Measurements from ENCODE around the gene UBA1.

Gene UBA1

GRCh38 chrX:47204970-47205369 lies 11.3 kb downstream of the UBA1 start:
- Mint-ChIP-seq H3K27me3 (ENCODE audit: low read depth) (no peaks in the 10 kb centered on the region), H3K9me3 (no peaks in the 10 kb centered on the region), H3K36me3 (ENCODE audit: low read depth) (peaks cover 50% of the 10 kb centered on the region), H3K4me3 (no peak overlapping the region), H3K27ac (no peak overlapping the region), H3K4me1 (ENCODE audit: low read depth) (no peaks in the 10 kb centered on the region)
- no peak for DNase-seq (ENCODE audit: low spot score)

- peaks cover 39% of the 10 kb centered on the region for H3K36me3 Mint-ChIP-seq (ENCODE audit: low read depth)
- no peaks in the 10 kb centered on the region for H3K4me1 Mint-ChIP-seq (ENCODE audit: low read depth)
- no peaks in the 10 kb centered on the region for H3K9me3 Mint-ChIP-seq
- no peaks in the 10 kb centered on the region for H3K27me3 Mint-ChIP-seq (ENCODE audit: low read depth)
- H3K27ac Mint-ChIP-seq: no peak overlapping the region
- no peak overlapping the region for H3K4me3 Mint-ChIP-seq
- no peak for DNase-seq (ENCODE audit: low spot score)
Measured at GRCh38 chrX:47206316-47206715, 12.7 kb downstream of the UBA1 start.

- no peak overlapping the region for H3K4me3 Mint-ChIP-seq
- H3K27ac Mint-ChIP-seq: no peak overlapping the region
- DNase-seq (ENCODE audit: low spot score): no peak
- no peaks in the 10 kb centered on the region for H3K4me1 Mint-ChIP-seq (ENCODE audit: low read depth)
- H3K9me3 Mint-ChIP-seq: no peaks in the 10 kb centered on the region
- H3K27me3 Mint-ChIP-seq (ENCODE audit: low read depth): no peaks in the 10 kb centered on the region
- H3K36me3 Mint-ChIP-seq (ENCODE audit: low read depth): peaks cover 40% of the 10 kb centered on the region
Measured at GRCh38 chrX:47208108-47208507, 14.5 kb downstream of the UBA1 start.

GRCh38 chrX:47209508-47210238 lies 16.0 kb downstream of the UBA1 start:
- peaks cover 39% of the 10 kb centered on the region for H3K36me3 Mint-ChIP-seq (ENCODE audit: low read depth)
- H3K27ac Mint-ChIP-seq: no peak overlapping the region
- DNase-seq (ENCODE audit: low spot score): no peak
- no peaks in the 10 kb centered on the region for H3K9me3 Mint-ChIP-seq
- H3K27me3 Mint-ChIP-seq (ENCODE audit: low read depth): no peaks in the 10 kb centered on the region
- H3K4me3 Mint-ChIP-seq: no peak overlapping the region
- H3K4me1 Mint-ChIP-seq (ENCODE audit: low read depth): no peaks in the 10 kb centered on the region

- DNase-seq (ENCODE audit: low spot score): no peak
- no peak overlapping the region for H3K27ac Mint-ChIP-seq
- no peaks in the 10 kb centered on the region for H3K4me1 Mint-ChIP-seq (ENCODE audit: low read depth)
- H3K4me3 Mint-ChIP-seq: no peak overlapping the region
- no peaks in the 10 kb centered on the region for H3K27me3 Mint-ChIP-seq (ENCODE audit: low read depth)
- H3K36me3 Mint-ChIP-seq (ENCODE audit: low read depth): peaks cover 39% of the 10 kb centered on the region
- H3K9me3 Mint-ChIP-seq: no peaks in the 10 kb centered on the region
Measured at GRCh38 chrX:47210661-47211425, 17.2 kb downstream of the UBA1 start.

- Mint-ChIP-seq H3K27ac (no peak overlapping the region), H3K4me1 (ENCODE audit: low read depth) (peaks cover 10% of the 10 kb centered on the region), H3K9me3 (no peaks in the 10 kb centered on the region), H3K27me3 (ENCODE audit: low read depth) (no peaks in the 10 kb centered on the region), H3K36me3 (ENCODE audit: low read depth) (peaks cover 34% of the 10 kb centered on the region), H3K4me3 (no peak overlapping the region)
- DNase-seq (ENCODE audit: low spot score): no peak
Measured at GRCh38 chrX:47212381-47213293, 19.0 kb downstream of the UBA1 start.

GRCh38 chrX:47214435-47215077 lies 20.9 kb downstream of the UBA1 start:
- Mint-ChIP-seq H3K9me3 (no peaks in the 10 kb centered on the region), H3K4me1 (ENCODE audit: low read depth) (peaks cover 11% of the 10 kb centered on the region), H3K27me3 (ENCODE audit: low read depth) (no peaks in the 10 kb centered on the region), H3K27ac (no peak overlapping the region), H3K4me3 (no peak overlapping the region), H3K36me3 (ENCODE audit: low read depth) (peaks cover 37% of the 10 kb centered on the region)
- no peak for DNase-seq (ENCODE audit: low spot score)

GRCh38 chrX:47215291-47215900 lies 21.8 kb downstream of the UBA1 start:
- no peak overlapping the region for H3K27ac Mint-ChIP-seq
- no peaks in the 10 kb centered on the region for H3K9me3 Mint-ChIP-seq
- no peak for DNase-seq (ENCODE audit: low spot score)
- no peaks in the 10 kb centered on the region for H3K27me3 Mint-ChIP-seq (ENCODE audit: low read depth)
- peaks cover 20% of the 10 kb centered on the region for H3K4me1 Mint-ChIP-seq (ENCODE audit: low read depth)
- H3K4me3 Mint-ChIP-seq: no peak overlapping the region
- peaks cover 46% of the 10 kb centered on the region for H3K36me3 Mint-ChIP-seq (ENCODE audit: low read depth)

- Mint-ChIP-seq H3K27ac (peak overlapping the region; percentile 99), H3K27me3 (ENCODE audit: low read depth) (no peaks in the 10 kb centered on the region), H3K36me3 (ENCODE audit: low read depth) (peaks cover 49% of the 10 kb centered on the region), H3K4me1 (ENCODE audit: low read depth) (peaks cover 26% of the 10 kb centered on the region), H3K4me3 (no peak overlapping the region), H3K9me3 (no peaks in the 10 kb centered on the region)
- DNase-seq (ENCODE audit: low spot score): no peak
Measured at GRCh38 chrX:47216393-47216925, 22.8 kb downstream of the UBA1 start.

GRCh38 chrX:47217121-47217851 lies 23.7 kb downstream of the UBA1 start:
- Mint-ChIP-seq H3K27ac (peak overlapping the region; percentile 99), H3K9me3 (no peaks in the 10 kb centered on the region), H3K4me1 (ENCODE audit: low read depth) (peaks cover 26% of the 10 kb centered on the region), H3K27me3 (ENCODE audit: low read depth) (no peaks in the 10 kb centered on the region), H3K36me3 (ENCODE audit: low read depth) (peaks cover 44% of the 10 kb centered on the region), H3K4me3 (peak overlapping the region; percentile 95)
- peak; percentile 7 for DNase-seq (ENCODE audit: low spot score)

- no peaks in the 10 kb centered on the region for H3K27me3 Mint-ChIP-seq (ENCODE audit: low read depth)
- DNase-seq (ENCODE audit: low spot score): peak; percentile 94
- peak overlapping the region; percentile 99 for H3K27ac Mint-ChIP-seq
- peaks cover 26% of the 10 kb centered on the region for H3K4me1 Mint-ChIP-seq (ENCODE audit: low read depth)
- H3K36me3 Mint-ChIP-seq (ENCODE audit: low read depth): peaks cover 42% of the 10 kb centered on the region
- H3K4me3 Mint-ChIP-seq: peak overlapping the region; percentile 95
- no peaks in the 10 kb centered on the region for H3K9me3 Mint-ChIP-seq
Measured at GRCh38 chrX:47217852-47218279, 24.2 kb downstream of the UBA1 start.

GRCh38 chrX:47218280-47218919 lies 24.8 kb downstream of the UBA1 start, which contains the start of gene CDK16:
CDK16 (plus strand) TSS chrX:47218681; CDS start chrX:47223558, 4,877 bp downstream.
- DNase-seq (ENCODE audit: low spot score): peak; percentile 75
- no peaks in the 10 kb centered on the region for H3K9me3 Mint-ChIP-seq
- peak within 1 kb of the TSS; percentile 95 for H3K4me3 Mint-ChIP-seq
- H3K27ac Mint-ChIP-seq: peak within 1 kb of the TSS; percentile 99
- H3K27me3 Mint-ChIP-seq (ENCODE audit: low read depth): no peaks in the 10 kb centered on the region
- H3K36me3 Mint-ChIP-seq (ENCODE audit: low read depth): peaks cover 38% of the 10 kb centered on the region
- peaks cover 26% of the 10 kb centered on the region for H3K4me1 Mint-ChIP-seq (ENCODE audit: low read depth)

Measured in T-helper 2 cell treated with Interferon-gamma antibody and Interleukin-4, amounts not matched to agents 5 μg/mL and 100 μg/mL, for 36 hours (primary cell).